Activated T-cell treated with anti-CD3 and anti-CD28 coated beads, Interleukin-2, amount 50 U/mL, for 24 hours (primary cell): ENCODE measurements around the gene STX18.
A peak's percentile ranks its signal among the peaks of the same experiment; 100 is the strongest.

Experiments
- DNase-seq: peaks from one replicate; pipeline ENCODE4 v3.0.0-alpha.2; 2020
- H3K27ac Mint-ChIP-seq: 2 replicates; pipeline ENCODE4 v1.8.0; 2020; ENCODE audit warnings: mild to moderate bottlenecking, mixed read lengths
- H3K27me3 Mint-ChIP-seq: 2 replicates; pipeline ENCODE4 v1.8.0; 2020; ENCODE audit warnings: mixed read lengths
- H3K36me3 Mint-ChIP-seq: 2 replicates; pipeline ENCODE4 v1.8.0; 2020; ENCODE audit warnings: low read depth, mixed read lengths
- H3K4me1 Mint-ChIP-seq: 2 replicates; pipeline ENCODE4 v1.8.0; 2020; ENCODE audit warnings: low read depth, mixed read lengths
- H3K4me3 Mint-ChIP-seq: 2 replicates; pipeline ENCODE4 v1.8.0; 2020; ENCODE audit warnings: mild to moderate bottlenecking, moderate library complexity, mixed read lengths
- H3K9me3 Mint-ChIP-seq: 2 replicates; pipeline ENCODE4 v1.8.0; 2020; ENCODE audit warnings: mixed read lengths

STX18 gene

GRCh38 chr4:4437798-4438470, 103.9 kb downstream of the STX18 start:
- Mint-ChIP-seq H3K27ac (no peak overlapping the region), H3K36me3 (peaks cover 57% of the 10 kb centered on the region), H3K27me3 (no peaks in the 10 kb centered on the region), H3K9me3 (no peaks in the 10 kb centered on the region), H3K4me3 (no peak overlapping the region), H3K4me1 (peaks cover 15% of the 10 kb centered on the region)
- no peak for DNase-seq

DNA sequence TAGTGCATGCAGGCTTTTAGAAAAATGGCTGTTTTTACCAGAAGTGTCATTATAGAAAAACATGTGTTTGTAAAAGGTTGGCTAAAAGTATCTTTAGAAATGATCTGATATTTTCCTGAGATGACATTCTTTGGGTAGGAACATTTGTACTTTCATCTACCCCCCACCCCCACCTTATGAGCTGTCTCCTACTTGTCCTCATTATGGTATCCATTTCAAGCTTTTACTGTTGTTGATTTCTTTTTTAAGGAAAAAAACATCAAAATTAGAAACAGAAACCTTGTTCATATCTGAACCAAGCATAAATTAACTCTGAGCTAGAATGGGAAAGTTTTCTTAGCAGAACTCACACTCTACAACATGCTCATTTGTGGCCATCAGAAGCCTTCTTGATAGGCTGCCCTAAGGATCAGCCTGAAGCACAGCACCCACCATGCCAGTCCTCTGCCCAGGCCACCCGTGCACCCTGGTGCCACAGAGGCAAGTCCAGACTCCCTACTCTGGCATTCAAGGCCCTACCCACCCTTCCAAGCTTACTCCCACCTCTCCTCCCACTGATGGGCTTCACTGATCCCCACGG, 105.5 kb downstream of the STX18 start:
- no peak for DNase-seq
- H3K27me3 Mint-ChIP-seq = no peaks in the 10 kb centered on the region
- peaks cover 69% of the 10 kb centered on the region for H3K36me3 Mint-ChIP-seq
- peaks cover 15% of the 10 kb centered on the region for H3K4me1 Mint-ChIP-seq
- H3K4me3 Mint-ChIP-seq = no peak overlapping the region
- H3K9me3 Mint-ChIP-seq = no peaks in the 10 kb centered on the region
- H3K27ac Mint-ChIP-seq = peak overlapping the region; percentile 75

DNA sequence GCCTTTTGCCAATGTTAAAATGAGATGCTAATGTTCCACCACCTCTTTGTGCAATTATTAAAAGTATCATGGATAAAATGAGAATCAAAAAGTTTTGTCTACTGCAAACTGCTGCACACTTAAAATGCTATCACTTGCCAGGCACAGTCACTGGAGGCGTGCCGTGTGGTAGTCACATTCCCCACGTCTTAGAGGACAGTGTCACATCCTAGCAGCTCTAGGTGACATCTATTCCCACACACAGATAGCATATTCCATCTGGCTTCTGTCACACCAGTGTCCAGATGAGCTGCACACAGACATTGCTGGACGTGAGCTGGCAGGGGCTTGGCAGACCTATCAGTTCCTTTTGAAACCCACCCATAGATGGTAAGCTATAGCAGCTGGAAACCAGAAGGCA, 107.9 kb downstream of the STX18 start:
- H3K36me3 Mint-ChIP-seq = peaks cover 69% of the 10 kb centered on the region
- no peak overlapping the region for H3K4me3 Mint-ChIP-seq
- no peak for DNase-seq
- no peaks in the 10 kb centered on the region for H3K27me3 Mint-ChIP-seq
- H3K9me3 Mint-ChIP-seq = no peaks in the 10 kb centered on the region
- peaks cover 11% of the 10 kb centered on the region for H3K4me1 Mint-ChIP-seq
- H3K27ac Mint-ChIP-seq = no peak overlapping the region

GRCh38 chr4:4432341-4433125, 109.3 kb downstream of the STX18 start:
- Mint-ChIP-seq H3K4me1 (peaks cover 11% of the 10 kb centered on the region), H3K4me3 (no peak overlapping the region), H3K9me3 (no peaks in the 10 kb centered on the region), H3K36me3 (peaks cover 67% of the 10 kb centered on the region), H3K27ac (no peak overlapping the region), H3K27me3 (no peaks in the 10 kb centered on the region)
- DNase-seq = no peak

GRCh38 chr4:4430492-4431195, 111.2 kb downstream of the STX18 start:
- no peaks in the 10 kb centered on the region for H3K9me3 Mint-ChIP-seq
- no peak overlapping the region for H3K4me3 Mint-ChIP-seq
- peaks cover 3% of the 10 kb centered on the region for H3K4me1 Mint-ChIP-seq
- H3K27ac Mint-ChIP-seq = no peak overlapping the region
- H3K36me3 Mint-ChIP-seq = peaks cover 64% of the 10 kb centered on the region
- peak; percentile 49 for DNase-seq
- no peaks in the 10 kb centered on the region for H3K27me3 Mint-ChIP-seq

DNA sequence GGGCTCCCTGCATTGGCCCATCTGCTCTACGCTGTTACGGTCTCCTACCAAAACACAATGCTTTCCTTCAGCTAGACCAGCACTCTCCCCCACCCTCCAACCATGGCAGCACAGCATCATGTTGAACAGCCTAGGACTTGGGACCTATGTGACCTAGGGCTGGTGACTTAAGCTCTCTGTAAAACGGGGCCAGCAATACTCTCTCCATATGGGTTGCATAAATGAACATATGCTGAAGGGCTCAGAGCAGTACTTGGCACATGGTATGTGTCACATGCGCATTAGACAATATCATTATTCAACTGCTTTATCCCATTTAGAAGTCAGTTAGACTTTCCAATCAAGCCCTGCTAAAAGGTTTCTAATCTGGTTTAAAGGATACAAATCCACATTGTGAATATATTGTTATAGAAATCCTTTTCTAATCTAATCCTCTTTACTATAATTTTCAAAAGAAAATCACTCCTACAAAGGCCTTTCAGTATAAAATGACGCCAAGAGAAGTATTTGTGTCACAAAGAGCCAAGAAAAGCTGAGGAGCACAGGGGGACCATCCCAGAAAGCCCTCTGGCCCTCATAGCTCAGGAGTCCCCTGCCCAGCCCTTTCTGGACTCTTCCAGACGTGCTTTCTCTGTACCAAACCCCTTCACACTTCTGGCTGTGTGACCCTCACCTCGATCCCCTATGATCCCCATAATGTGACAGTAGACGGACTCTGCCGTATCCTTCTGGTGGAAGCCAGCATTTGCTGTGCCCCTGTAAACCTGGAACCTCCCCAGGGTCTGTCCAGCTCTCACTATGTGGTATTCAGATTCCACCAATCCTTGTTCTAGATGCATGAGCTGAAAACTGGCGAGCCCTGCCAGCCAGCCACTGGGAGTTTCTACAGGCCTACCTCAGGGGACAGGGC, 112.6 kb downstream of the STX18 start:
- Mint-ChIP-seq H3K4me1 (peaks cover 3% of the 10 kb centered on the region), H3K9me3 (no peaks in the 10 kb centered on the region), H3K4me3 (no peak overlapping the region), H3K27ac (no peak overlapping the region), H3K36me3 (peaks cover 68% of the 10 kb centered on the region), H3K27me3 (no peaks in the 10 kb centered on the region)
- no peak for DNase-seq

- DNase-seq = no peak
- Mint-ChIP-seq H3K27ac (no peak overlapping the region), H3K4me3 (no peak overlapping the region), H3K4me1 (peaks cover 3% of the 10 kb centered on the region), H3K9me3 (no peaks in the 10 kb centered on the region), H3K27me3 (no peaks in the 10 kb centered on the region), H3K36me3 (peaks cover 68% of the 10 kb centered on the region)
Measured at GRCh38 chr4:4427886-4428285, 114.0 kb downstream of the STX18 start.

DNA sequence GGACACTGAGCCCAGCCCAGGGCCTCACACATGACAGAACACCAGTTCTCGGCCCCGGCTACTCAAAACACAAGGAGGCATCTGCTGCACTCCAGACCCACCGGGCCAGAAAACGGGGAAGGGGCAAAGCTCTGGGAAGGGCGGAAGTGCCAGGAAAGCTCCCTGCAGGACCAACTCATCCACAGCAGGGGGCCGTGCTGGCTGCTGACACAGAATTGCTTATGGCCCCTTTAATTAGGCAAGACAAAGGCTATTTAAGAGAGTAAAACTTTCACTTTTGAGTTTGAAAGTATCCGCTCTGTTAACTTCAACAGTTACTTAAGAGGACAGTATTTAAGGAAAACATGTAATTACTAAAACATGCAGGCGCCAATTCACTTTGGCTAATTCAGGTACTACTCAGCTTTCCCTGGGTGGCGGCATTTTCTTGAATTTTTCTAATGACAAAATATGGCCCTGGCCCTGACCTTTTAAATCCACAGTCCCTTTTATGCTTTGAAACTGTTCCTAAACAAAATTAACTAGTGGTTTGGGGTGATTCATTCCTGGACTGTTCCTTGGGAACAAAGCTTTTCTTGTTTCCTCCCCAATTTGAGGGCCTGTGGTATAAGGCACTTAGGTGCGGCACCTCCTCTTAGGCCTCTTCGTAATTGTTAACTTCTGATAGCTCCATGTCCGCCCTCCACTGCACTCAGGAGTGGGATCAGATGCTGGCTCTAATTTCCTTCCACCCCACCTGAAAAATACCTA, 114.6 kb downstream of the STX18 start:
- Mint-ChIP-seq H3K36me3 (peaks cover 68% of the 10 kb centered on the region), H3K27ac (no peak overlapping the region), H3K27me3 (no peaks in the 10 kb centered on the region), H3K4me1 (peaks cover 3% of the 10 kb centered on the region), H3K4me3 (no peak overlapping the region), H3K9me3 (no peaks in the 10 kb centered on the region)
- no peak for DNase-seq

DNA sequence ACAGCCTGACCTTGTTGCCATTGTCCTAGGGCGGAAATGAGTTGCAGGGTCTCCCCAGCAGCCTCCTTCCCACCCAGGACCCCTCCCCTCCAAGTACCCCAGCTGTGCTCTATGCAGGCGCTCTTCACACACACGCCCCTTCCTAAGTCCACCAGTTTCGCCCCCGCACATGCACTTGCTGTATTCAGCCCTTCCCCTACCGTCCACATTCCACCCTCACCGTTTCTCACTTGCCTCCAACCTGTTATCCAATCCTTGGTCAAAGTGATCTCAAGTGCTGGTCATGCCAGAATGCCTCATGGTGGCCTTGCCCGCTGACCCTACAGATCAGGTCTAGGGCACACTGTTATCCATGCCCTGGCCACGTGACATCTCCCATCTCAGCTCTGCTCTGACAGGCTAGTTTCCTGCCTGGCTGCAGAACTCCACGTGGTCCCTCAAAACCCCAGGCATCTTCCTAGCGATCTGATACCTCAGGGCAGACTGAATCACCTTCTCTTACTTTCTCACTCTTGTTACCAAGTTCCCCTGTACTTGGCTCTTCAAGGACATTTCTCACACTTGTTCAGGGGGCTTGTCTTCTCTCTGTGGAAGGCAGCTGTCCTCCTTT, 115.2 kb downstream of the STX18 start:
- Mint-ChIP-seq H3K4me3 (no peak overlapping the region), H3K27me3 (no peaks in the 10 kb centered on the region), H3K27ac (no peak overlapping the region), H3K4me1 (peaks cover 3% of the 10 kb centered on the region), H3K36me3 (peaks cover 70% of the 10 kb centered on the region), H3K9me3 (no peaks in the 10 kb centered on the region)
- no peak for DNase-seq

- DNase-seq = no peak
- H3K27me3 Mint-ChIP-seq = no peaks in the 10 kb centered on the region
- no peak overlapping the region for H3K27ac Mint-ChIP-seq
- no peak overlapping the region for H3K4me3 Mint-ChIP-seq
- H3K36me3 Mint-ChIP-seq = peaks cover 77% of the 10 kb centered on the region
- peaks cover 3% of the 10 kb centered on the region for H3K4me1 Mint-ChIP-seq
- no peaks in the 10 kb centered on the region for H3K9me3 Mint-ChIP-seq
Measured at GRCh38 chr4:4425696-4426095, 116.2 kb downstream of the STX18 start.

DNA sequence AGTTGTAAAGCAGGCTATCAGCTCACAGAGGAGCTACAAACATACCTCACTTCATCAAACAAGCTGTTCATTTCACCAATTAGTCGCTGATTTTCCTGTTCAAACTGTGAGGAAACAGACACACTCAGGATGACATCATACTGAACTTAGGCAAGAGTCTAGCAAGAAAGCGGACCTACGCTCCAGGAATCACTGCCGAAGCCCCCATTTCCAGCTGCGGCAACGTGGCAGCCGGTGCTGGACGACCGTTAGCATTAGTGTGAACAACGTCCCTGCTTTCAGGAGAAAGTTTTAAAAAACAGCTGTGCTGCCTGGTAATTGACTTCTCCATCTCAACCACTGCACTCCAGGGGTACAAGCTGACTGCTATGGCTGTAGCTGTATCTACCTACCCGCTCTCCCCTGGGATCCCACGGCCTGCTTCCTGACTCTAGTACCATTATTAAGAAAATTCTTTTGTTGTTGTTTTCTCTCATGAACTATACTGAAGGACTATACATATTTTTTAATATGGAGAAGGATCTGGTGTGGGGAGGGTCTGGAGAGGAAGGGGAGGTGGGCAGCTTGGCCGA, 116.6 kb downstream of the STX18 start:
- H3K36me3 Mint-ChIP-seq = peaks cover 82% of the 10 kb centered on the region
- H3K9me3 Mint-ChIP-seq = no peaks in the 10 kb centered on the region
- no peak overlapping the region for H3K27ac Mint-ChIP-seq
- no peak for DNase-seq
- H3K4me1 Mint-ChIP-seq = no peaks in the 10 kb centered on the region
- no peak overlapping the region for H3K4me3 Mint-ChIP-seq
- H3K27me3 Mint-ChIP-seq = no peaks in the 10 kb centered on the region

GRCh38 chr4:4424499-4425115, 117.2 kb downstream of the STX18 start:
- H3K9me3 Mint-ChIP-seq = no peaks in the 10 kb centered on the region
- DNase-seq = no peak
- no peaks in the 10 kb centered on the region for H3K27me3 Mint-ChIP-seq
- H3K4me3 Mint-ChIP-seq = no peak overlapping the region
- peak overlapping the region; percentile 66 for H3K27ac Mint-ChIP-seq
- peaks cover 3% of the 10 kb centered on the region for H3K4me1 Mint-ChIP-seq
- peaks cover 86% of the 10 kb centered on the region for H3K36me3 Mint-ChIP-seq
